ENCODE measurements around the gene LRRC8A.

LRRC8A gene

DNA sequence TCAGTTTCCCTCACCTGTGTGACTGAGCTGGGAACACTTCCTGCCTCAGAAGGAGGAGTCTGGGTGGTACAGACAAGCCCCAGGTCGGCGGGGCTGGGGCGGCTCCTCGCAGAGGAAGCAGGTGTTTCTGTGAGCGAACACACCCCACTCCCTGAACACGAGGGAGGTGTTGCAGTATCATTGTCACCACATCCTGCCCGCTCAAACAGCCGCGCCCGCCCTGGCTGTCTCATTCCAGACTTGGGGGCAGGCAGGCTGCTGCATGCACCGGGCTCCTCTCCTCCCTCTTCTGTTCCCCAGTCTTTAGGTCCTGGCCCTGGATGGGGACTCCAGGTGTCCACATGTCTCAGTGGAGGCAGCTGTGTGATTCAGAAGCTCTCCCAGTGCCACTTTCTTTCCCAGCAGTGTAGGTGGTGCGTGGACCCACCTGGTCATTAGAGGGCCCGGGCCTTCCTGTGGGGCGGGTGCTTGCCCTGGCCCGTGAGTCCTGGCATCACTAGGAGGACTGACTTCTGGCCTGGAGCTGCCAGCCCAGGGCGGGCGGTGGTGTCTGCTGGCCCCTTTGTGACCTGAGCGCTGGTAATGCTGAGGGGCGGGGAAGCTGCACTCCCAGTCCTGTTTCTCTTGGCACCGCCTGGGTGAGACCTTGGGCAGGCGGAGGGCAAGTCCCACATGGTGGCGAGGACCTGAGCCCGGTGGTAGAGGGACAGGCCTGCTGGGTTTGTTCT is 20.6 kb downstream of the LRRC8A start:
- DNase-seq (ENCODE audit: low read depth): no peak

DNA sequence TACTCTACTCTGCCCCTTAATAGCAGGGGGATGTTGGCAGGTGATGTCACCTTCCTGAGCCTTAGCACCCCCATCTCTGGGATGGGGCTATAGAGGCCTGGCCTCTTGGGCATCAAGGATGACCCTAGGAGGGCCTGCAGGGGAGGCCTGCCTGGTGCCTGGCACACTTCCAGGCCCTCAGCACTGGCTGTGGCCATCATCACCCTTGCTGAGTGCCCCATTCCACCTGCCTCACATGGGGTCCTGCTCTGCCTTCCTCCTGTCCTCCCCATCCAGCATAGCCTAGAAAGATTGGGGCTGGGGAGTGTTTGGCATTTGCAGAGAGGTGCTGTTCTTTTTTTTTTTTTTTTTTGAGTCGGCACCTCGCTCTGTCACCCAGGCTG is 21.1 kb downstream of the LRRC8A start:
- DNase-seq (ENCODE audit: low read depth): no peak

DNA sequence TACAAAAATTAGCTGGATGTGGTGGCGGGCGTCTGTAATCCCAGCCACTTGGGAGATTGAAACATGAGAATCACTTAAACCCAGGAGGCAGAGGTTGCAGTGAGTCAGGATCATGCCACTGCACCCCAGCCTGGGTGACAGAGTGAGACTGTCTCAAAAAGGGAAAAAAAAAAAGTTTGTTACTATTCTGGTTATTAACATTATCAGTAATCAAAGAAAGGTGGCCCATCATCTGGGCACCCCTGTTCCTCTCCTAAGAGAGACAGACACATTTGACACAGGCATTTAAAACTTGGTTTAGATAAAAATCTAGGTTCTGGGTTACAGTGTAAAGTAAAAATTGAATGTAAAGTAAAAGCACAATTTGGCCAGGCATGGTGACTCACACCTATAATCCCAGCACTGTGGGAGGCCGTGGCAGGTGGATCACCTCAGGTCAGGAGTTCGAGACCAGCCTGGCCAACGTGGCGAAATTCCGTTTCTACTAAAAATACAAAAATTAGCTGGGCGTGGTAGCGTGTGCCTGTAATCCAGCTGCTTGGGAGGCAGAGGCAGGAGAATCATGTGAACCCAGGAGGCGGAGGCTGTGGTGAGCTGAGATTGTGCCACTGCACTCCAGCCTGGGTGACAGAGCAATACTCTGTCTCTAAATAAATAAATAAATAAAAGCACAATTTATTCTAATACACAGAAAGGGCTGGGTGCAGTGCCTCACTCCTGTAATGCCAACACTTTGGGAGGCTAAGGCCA is 22.1 kb downstream of the LRRC8A start:
- no peak for DNase-seq (ENCODE audit: low read depth)

DNA sequence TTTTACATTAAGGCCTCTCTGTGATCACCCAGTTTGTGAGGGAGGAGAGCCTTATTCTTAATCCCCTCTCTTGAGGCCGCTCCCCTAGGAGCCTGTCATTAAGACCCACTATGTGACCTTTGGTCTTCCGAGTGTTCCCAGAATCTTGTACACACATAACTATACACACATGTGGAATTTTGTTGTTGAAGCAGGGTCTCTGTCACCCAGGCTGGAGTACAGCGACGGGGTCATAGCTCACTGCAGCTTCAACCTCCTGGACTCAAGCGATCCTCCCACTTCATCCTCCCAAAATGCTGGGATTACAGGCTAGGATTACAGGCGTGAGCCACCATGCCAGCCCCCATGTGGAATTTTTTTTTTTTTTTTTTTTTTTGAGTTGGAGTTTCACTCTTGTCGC is 24.0 kb downstream of the LRRC8A start:
- DNase-seq (ENCODE audit: low read depth): no peak

DNA sequence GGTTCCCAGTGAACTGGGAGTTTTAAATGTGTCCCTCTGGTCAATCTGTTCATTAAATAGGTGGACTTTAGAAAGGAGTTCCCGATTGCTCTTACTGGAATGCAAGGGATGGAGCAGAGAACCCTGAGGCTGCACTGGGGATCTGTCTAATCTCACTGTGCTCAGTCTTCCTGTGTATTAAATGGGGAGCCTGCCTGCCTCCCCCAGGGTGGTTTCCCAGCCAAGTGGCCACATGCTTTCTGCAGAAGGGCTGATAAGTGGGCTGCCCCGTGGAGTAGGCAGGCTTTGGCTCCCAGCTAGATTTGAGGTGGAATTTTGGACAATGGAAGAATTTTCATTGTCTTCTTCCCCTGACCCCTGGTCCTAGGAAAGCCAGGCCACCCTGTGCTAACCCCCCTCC is 24.8 kb downstream of the LRRC8A start:
- no peak for DNase-seq (ENCODE audit: low read depth)

DNA sequence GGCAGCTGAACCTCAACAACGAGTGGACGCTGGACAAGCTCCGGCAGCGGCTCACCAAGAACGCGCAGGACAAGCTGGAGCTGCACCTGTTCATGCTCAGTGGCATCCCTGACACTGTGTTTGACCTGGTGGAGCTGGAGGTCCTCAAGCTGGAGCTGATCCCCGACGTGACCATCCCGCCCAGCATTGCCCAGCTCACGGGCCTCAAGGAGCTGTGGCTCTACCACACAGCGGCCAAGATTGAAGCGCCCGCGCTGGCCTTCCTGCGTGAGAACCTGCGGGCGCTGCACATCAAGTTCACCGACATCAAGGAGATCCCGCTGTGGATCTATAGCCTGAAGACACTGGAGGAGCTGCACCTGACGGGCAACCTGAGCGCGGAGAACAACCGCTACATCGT is 26.4 kb downstream of the LRRC8A start:
- no peak for DNase-seq (ENCODE audit: low read depth)

DNA sequence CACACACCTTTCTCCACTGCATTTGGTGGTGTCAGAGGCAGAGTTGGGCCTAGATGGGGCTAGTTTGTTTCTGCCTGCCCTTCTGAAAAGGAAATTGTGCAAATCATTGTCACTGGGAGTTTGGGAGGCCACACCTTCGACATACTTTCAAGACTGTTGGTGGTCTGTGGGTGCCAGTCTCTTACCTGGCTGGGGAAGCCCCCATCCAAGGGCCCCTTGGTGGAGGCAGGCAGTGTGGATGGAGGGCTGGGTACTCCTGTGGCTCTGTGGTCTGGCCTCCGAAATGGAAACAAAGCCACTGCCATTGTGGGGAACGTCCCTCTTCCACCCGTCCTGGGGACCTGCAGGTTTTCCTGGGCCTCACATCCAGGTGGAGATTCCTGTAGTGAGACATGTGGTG is 27.9 kb downstream of the LRRC8A start:
- no peak for DNase-seq (ENCODE audit: low read depth)

DNA sequence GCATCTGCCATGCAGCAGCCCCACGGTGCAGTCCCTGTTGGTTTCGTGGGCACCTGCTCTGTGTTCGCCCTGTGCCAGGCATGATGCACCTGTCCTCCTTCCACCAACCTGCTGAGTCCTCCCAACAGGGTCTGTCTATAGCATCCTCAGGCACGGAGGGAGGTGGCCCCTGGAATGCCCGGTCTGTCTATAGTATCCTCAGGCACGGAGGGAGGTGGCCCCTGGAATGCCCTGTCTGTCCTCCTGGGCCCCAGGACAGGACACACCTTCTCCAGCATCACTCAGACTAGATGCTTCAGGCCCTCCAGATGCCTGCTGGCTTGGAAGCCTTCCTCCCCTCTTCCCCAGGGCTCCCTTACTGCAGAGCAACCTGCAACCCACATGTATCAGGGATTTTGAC is 29.0 kb downstream of the LRRC8A start:
- no peak for DNase-seq (ENCODE audit: low read depth)

DNA sequence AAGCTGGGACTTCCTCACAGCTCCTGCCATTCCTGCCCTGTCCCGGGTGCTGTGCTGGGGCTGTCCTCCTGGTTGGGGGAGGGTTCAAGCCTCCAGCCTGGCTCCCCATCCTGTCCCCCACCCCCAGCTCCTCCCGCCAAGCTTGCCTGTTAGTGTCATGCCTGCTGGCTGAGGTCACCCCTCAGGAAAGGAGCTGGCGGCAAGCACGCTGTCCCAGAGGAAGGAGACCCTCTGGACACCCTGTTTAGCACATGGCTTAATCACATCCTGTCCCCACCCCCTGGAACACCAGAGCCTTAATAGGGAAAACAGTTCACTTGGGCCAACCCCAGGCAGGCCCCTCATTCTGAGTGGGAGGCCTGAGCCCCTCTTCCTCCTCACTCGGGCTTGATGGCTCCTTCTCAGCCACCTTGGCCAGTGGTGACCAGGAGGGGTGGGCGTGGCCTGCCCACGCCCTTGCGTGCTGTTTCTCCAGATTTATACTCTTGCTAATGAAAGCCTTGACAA is 29.6 kb downstream of the LRRC8A start:
- DNase-seq (ENCODE audit: low read depth): no peak

DNA sequence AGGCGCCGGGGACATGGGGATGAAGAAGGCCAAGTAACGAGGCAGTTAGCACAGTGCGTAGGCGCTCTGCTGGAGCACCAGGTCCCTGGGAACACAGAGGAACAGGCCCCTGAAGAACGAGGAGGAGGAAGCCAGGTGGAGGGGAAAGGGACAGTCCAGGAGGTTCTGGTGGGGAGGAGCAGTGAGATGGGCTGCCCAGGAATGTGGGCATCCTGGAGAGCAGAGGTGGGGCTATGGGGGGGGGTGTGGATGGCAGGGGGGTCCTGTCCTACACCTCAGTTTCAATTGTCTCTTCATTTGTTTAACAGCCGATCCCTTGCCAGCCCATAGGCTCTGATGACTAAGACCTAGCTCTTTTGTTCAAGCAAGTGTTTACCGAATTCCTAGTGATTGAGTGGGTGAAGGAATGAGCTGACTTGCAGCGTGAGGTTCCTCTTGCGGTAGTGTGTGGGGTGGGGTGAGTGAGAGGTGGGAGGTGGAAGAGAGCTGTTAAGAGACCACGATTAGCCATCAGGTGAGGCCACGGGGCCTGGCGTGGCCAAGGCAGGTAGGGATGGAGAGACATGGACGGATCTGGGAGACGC is 30.4 kb downstream of the LRRC8A start:
- no peak for DNase-seq (ENCODE audit: low read depth)

DNA sequence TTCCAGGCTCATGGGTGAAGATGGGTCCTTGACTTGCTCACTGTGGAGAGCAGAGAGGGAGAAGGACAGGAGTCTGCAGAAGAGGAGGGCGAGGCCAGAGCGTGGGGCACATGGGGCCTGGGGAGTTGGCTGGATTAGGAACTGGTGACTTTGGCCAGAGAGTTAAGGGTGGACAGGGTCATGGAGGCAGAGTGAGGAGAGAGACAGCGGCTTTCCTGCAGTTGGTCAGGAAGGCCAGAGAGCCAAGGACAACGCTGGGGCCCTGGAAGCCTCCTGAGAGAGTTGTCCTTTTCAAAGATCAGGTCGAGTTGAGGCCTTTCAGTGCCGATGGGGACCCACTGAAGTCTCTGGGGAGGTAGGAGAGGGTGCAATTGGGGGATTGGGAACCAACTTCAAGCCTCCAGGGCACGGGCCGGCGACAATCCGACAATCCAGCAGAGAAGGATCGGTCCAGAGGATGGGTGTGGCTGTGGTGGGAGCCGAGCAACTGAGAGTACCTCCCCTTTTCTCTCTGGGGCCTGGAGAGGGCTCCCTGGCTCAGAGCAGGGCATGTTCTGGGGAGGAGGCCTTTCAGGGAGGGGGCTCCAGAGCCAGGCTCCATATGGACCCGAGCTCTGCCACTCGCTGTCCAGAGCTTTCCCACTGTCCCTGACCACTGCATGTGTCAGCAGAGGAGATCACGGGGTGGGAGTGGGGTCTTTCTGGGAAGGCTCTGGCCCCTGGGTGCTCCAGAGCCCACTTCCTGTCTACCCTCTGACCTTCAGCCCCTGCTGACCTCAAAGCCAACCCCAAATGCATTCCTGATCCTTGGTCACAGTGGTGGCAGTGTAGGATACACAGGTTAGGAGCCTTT is 31.3 kb downstream of the LRRC8A start:
- no peak for DNase-seq (ENCODE audit: low read depth)

DNA sequence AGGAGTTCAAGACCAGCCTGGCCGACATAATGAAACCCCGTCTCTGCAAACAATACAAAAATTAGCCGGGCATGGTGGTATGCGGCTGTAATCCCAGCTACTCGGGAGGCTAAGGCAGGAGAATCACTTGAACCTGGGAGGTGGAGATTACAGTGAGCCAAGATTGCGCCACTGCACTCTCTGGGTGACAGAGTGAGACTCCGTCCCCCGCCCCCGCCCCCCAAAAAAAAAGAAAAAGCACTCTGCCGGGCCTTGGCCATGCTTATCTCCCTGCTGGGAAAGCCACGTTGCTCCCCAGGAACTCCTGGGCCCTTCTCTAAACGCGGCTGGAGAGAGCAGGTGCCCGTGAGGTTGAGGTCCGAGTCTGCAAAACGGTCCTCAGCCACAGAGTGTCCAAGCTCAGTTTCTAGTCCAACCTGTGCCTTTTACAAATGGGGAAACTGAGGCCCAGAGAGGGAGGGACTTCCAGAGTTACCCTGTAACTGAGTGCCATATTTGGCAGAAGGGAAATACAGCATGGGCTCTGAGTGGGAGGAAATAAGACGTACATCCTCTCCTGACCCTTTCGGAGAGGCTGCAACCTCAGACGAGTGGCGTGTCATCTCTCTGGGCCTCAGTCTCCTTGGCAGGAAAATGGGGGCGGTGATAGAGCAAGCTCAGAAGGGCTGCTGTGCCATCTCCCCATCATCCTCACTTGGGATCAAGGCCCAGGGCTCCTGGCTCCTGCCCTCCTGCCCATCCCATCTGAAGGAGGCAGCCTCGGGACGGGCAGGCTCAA is 32.3 kb downstream of the LRRC8A start:
- no peak for DNase-seq (ENCODE audit: low read depth)

DNA sequence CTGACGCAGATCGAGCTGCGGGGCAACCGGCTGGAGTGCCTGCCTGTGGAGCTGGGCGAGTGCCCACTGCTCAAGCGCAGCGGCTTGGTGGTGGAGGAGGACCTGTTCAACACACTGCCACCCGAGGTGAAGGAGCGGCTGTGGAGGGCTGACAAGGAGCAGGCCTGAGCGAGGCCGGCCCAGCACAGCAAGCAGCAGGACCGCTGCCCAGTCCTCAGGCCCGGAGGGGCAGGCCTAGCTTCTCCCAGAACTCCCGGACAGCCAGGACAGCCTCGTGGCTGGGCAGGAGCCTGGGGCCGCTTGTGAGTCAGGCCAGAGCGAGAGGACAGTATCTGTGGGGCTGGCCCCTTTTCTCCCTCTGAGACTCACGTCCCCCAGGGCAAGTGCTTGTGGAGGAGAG is 34.3 kb downstream of the LRRC8A start:
- no peak for DNase-seq (ENCODE audit: low read depth)

DNA sequence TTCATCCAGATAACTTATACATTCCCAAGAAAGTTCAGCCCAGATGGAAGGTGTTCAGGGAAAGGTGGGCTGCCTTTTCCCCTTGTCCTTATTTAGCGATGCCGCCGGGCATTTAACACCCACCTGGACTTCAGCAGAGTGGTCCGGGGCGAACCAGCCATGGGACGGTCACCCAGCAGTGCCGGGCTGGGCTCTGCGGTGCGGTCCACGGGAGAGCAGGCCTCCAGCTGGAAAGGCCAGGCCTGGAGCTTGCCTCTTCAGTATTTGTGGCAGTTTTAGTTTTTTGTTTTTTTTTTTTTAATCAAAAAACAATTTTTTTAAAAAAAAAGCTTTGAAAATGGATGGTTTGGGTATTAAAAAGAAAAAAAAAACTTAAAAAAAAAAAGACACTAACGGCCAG is 34.8 kb downstream of the LRRC8A start:
- no peak for DNase-seq (ENCODE audit: low read depth)

DNA sequence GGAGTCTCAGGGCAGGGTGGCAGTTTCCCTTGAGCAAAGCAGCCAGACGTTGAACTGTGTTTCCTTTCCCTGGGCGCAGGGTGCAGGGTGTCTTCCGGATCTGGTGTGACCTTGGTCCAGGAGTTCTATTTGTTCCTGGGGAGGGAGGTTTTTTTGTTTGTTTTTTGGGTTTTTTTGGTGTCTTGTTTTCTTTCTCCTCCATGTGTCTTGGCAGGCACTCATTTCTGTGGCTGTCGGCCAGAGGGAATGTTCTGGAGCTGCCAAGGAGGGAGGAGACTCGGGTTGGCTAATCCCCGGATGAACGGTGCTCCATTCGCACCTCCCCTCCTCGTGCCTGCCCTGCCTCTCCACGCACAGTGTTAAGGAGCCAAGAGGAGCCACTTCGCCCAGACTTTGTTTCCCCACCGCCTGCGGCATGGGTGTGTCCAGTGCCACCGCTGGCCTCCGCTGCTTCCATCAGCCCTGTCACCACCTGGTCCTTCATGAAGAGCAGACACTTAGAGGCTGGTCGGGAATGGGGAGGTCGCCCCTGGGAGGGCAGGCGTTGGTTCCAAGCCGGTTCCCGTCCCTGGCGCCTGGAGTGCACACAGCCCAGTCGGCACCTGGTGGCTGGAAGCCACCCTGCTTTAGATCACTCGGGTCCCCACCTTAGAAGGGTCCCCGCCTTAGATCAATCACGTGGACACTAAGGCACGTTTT is 35.4 kb downstream of the LRRC8A start:
- peak; percentile 66 for DNase-seq (ENCODE audit: low read depth)

DNA sequence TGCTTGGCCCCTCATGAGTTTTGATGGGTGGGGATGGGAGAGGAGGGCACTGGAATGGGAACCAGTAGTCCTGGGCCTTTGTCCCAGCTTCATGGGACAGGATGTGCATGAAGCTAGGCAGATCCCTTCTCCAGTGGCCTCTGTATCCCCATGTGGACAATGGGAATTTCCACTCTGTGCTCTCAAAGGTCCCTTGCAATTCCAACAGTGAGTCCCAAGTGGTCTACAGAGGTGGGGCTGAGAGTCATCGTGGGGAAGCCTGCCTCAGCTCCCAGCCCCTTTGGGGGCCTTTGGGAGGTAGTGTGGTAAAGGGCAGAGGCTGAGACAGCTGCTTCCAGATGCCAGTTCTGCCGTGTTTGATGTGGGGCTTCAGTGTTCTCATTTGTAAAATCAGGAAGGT is 37.0 kb downstream of the LRRC8A start:
- no peak for DNase-seq (ENCODE audit: low read depth)

DNA sequence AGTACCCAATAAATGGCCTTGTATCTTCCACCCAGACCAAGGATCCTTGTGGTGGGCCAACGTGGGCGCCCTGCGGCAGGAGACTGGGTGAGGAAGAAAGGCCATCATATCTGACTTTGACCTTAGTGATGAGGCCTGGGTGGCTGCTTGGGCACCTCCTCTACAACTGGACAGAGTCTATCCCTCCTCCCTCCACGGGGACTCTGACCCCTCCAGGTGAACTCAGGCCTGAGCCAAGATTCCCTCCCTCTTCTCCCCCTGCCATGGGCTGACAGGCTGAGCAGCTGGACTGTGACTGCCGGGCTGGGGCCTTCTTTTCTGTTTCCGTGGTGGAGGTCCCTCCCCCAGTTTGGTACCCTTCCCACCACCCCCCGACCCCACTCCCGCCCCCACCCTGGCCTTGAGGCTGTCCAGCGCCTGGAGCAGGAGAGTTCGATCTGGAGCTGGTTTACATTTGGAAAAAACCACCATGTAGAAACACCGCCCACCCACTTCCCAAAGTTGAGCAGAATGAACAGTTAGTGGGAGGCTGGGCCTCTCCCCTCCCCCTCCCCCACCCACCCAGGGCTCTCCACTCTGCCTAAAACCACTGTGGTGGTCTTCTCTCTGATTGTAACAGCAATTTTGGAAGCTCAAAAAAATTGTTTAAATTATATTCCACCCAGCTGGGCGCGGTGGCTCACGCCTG is 37.6 kb downstream of the LRRC8A start:
- DNase-seq (ENCODE audit: low read depth): no peak

DNA sequence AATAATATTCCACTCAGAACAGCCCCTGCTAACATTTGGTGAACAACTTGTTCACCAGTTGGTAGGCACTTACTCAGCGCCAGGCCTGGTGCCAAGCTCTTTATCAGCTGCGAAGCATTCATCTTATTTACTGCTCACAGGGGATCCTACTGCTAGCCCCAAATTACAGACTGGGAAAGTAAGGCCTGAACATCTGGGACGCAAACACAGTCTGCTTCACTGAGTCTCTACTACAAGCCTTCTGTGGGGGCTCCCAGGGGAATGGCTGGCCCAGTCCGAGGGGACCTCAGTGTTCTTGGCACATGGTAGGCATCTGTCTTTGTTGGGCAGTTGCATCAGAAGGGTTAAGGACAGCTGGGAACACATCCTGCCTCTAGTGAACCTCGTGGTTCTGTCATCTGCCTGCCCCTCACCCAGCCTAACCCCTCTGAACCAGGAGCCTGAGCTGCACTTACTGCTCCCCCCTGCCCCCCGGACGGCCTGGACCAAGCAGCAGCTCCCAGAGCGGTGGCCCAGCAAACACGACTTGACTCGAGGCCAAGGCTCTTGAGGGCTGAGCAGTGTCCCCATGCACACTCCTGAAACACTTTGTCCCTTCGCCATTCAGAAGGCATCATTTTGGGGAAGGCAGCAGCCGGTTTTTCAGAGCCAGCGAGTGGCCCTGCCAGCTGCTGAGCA is 38.6 kb downstream of the LRRC8A start, which contains the start of gene PHYHD1:
TSS of gene PHYHD1 (plus strand) at position 602 of the 678 bp plus-strand sequence. CDS start 1,342 bp downstream, outside the sequence.
- peak; percentile 69 for DNase-seq (ENCODE audit: low read depth)
